Left lung (tissue), 10 donors: Measurements from ENCODE around the gene SIPA1L3. TPM values are rescaled to one million over a fixed set of nuclear protein-coding genes. Genes with fewer than 3 reads are reported as not detected.

ENCODE experiments used
- ATAC-seq: fragments of 200-7000 bp; cut with Tn5 transposase; one replicate; pipeline ENCODE4 v1.9.1; 2020; ENCODE audit warnings: moderate library complexity
- DNase-seq, 4 donors: peaks; one replicate each; pipeline ENCODE4 v3.0.0-alpha.2; 2013 to 2020
- H3K27ac ChIP-seq, 2 donors: fragments of 200-600 bp; sonication (generic) in 1 of 2; one replicate each; pipeline versions ENCODE4 v1.5.0 to v1.8.0; 2020 to 2021
- H3K27me3 ChIP-seq, 2 donors: fragments of 200-600 bp; sonication (generic) in 1 of 2; one replicate each; pipeline versions ENCODE4 v1.5.0 to v1.8.0; 2020 to 2021
- H3K36me3 ChIP-seq, 2 donors: fragments of 200-600 bp; sonication (generic) in 1 of 2; one replicate each; pipeline versions ENCODE4 v1.5.0 to v1.8.0; 2020 to 2021
- H3K4me1 ChIP-seq, 2 donors: fragments of 200-600 bp; one replicate each; pipeline ENCODE4 v1.8.0; 2021
- H3K4me3 ChIP-seq, 2 donors: fragments of 200-600 bp; sonication (generic) in 1 of 2; one replicate each; pipeline versions ENCODE4 v1.5.0 to v1.8.0; 2020 to 2021; ENCODE audit warnings: mild to moderate bottlenecking in 1 of 2
- H3K9me3 ChIP-seq, 2 donors: fragments of 200-600 bp; sonication (generic) in 1 of 2; one replicate each; pipeline versions ENCODE4 v1.5.0 to v1.8.0; 2020 to 2021
- intact Hi-C, 2 donors: fragments of 100-400 bp; cut with DNase I; formaldehyde crosslinking; loops; one replicate each; pipeline versions ENCODE4 v1.11.2 to v1.14.2; 2022
- polyA plus RNA-seq, 6 donors: library from polyadenylated mRNA; unstranded; fragments of 120-200 nt; gene quantifications; one replicate each; pipeline ENCODE4 v1.2.1, GENCODE V29; 2013; ENCODE audit not compliant: insufficient read length in 6 of 6
- total RNA-seq, 2 donors: library from RNA; stranded (reverse); fragmentation: NEBNext Ultra II Directional; extraction: Animal tissue kit (Norgen Biotek cat#: 25700); gene quantifications; one replicate each; pipeline ENCODE4 v1.2.1, GENCODE V29; 2021
- TF ChIP-seq, protein P1 (sequence below), 2 donors: fragments of 200-600 bp; sonication (generic) in 1 of 2; IDR thresholded peaks; one replicate each; pipeline versions ENCODE4 v1.5.0 to v1.8.0; 2021; ENCODE audit warnings: antibody characterized with exemption in 2 of 2
- donor health status: DM: no; HTN: yes; CAD: no.
- donor health status: DM: no; HTN: no; CAD: no.

The SIPA1L3 gene
- total and polyA plus RNA-seq, 8 donors: 22.7 to 59.0 (median 27.4) TPM

GRCh38 chr19:37926255-37926654 is 19.2 kb downstream of the SIPA1L3 start:
- DNase-seq (no peak), ATAC-seq (no peak)
- no peaks in the 10 kb centered on the region for H3K27me3 ChIP-seq
- H3K4me3 ChIP-seq: no peak overlapping the region
- TF ChIP-seq, protein P1, sequence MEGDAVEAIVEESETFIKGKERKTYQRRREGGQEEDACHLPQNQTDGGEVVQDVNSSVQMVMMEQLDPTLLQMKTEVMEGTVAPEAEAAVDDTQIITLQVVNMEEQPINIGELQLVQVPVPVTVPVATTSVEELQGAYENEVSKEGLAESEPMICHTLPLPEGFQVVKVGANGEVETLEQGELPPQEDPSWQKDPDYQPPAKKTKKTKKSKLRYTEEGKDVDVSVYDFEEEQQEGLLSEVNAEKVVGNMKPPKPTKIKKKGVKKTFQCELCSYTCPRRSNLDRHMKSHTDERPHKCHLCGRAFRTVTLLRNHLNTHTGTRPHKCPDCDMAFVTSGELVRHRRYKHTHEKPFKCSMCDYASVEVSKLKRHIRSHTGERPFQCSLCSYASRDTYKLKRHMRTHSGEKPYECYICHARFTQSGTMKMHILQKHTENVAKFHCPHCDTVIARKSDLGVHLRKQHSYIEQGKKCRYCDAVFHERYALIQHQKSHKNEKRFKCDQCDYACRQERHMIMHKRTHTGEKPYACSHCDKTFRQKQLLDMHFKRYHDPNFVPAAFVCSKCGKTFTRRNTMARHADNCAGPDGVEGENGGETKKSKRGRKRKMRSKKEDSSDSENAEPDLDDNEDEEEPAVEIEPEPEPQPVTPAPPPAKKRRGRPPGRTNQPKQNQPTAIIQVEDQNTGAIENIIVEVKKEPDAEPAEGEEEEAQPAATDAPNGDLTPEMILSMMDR (IDR thresholded peaks at IDR 0.05): no peak
- no peaks in the 10 kb centered on the region for H3K36me3 ChIP-seq
- intact Hi-C loops: no loop called here
- H3K4me1 ChIP-seq: peaks cover 0 to 13% of the 10 kb centered on the region in 2 donors
- H3K9me3 ChIP-seq: no peaks in the 10 kb centered on the region
- H3K27ac ChIP-seq: no peak overlapping the region

DNA sequence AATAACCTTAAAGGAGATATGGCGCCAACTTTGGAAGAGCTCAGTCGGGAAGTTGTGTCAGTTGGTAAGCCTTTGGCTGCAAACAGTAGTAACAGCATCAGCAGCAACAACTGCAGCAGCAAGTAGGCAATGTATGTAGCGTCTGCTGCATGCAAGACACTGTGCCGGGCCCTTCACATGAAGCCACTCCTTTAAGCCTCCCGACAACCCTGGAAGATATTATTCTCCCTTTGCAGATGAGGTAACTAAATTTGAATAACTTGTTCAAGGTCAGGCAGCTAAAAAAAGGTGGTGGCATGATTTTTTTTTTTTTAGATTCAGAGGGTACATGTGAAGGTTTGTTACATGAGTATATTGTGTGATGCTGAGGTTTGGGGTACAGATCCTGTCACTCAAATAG is 19.7 kb downstream of the SIPA1L3 start:
- H3K27me3 ChIP-seq: no peaks in the 10 kb centered on the region
- intact Hi-C loops: no loop called here
- no peaks in the 10 kb centered on the region for H3K9me3 ChIP-seq
- no peak overlapping the region for H3K4me3 ChIP-seq
- no peak overlapping the region for H3K27ac ChIP-seq
- no peak for DNase-seq
- H3K36me3 ChIP-seq: no peaks in the 10 kb centered on the region
- no peak for ATAC-seq
- peaks cover 4 to 17% of the 10 kb centered on the region in 2 donors for H3K4me1 ChIP-seq
- TF ChIP-seq, protein P1 (IDR thresholded peaks at IDR 0.05): no peak

DNA sequence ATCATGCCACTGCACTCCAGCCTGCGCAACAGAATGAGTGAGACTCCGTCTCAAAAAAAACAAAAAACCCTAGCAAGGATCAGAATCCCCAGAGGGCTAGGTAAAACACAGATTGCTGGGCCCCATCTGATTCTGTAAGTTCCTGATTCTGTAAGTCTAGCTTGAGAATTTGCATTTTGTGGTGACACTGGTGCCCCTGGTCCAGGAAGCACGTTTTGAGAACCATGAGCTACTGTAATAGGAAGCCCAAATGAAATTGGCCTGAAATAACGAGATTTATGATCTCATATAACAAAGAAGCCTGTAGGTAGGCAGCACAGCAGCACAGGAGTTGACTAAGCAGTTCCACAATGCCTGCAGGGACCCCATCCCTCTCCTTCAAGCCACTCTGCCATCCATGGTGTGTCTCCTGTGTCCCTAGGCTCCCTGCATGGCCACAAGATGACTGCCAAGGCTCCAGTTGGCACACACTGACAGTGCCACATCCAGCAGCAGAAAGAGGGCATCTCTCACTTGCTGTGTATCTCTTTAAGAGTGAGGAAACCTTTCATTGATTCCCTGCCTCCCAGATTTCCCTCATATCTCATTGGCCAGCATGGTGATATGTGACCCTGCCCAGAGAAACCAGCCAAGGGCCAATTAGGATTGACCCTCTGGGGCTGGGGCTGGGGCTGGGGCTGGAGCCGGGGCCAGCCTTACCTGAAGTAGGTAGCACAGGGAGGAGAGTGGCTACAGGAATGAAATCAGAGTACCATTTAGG is 21.7 kb downstream of the SIPA1L3 start:
- intact Hi-C loops: no loop called here
- no peaks in the 10 kb centered on the region for H3K36me3 ChIP-seq
- H3K27me3 ChIP-seq: no peaks in the 10 kb centered on the region
- H3K4me1 ChIP-seq: peaks cover 9 to 37% of the 10 kb centered on the region in 2 donors
- ATAC-seq (no peak), DNase-seq (no peak)
- no peak overlapping the region for H3K27ac ChIP-seq
- TF ChIP-seq, protein P1 (IDR thresholded peaks at IDR 0.05): no peak
- no peaks in the 10 kb centered on the region for H3K9me3 ChIP-seq
- H3K4me3 ChIP-seq: no peak overlapping the region

GRCh38 chr19:37929355-37929923 is 22.4 kb downstream of the SIPA1L3 start:
- intact Hi-C loops: no loop called here
- TF ChIP-seq, protein P1 (IDR thresholded peaks at IDR 0.05): no peak
- H3K36me3 ChIP-seq: no peaks in the 10 kb centered on the region
- no peak overlapping the region for H3K4me3 ChIP-seq
- ATAC-seq: no peak
- no peaks in the 10 kb centered on the region for H3K9me3 ChIP-seq
- H3K4me1 ChIP-seq: peaks cover 11 to 44% of the 10 kb centered on the region in 2 donors
- no peak for DNase-seq
- H3K27ac ChIP-seq: no peak overlapping the region
- H3K27me3 ChIP-seq: no peaks in the 10 kb centered on the region

DNA sequence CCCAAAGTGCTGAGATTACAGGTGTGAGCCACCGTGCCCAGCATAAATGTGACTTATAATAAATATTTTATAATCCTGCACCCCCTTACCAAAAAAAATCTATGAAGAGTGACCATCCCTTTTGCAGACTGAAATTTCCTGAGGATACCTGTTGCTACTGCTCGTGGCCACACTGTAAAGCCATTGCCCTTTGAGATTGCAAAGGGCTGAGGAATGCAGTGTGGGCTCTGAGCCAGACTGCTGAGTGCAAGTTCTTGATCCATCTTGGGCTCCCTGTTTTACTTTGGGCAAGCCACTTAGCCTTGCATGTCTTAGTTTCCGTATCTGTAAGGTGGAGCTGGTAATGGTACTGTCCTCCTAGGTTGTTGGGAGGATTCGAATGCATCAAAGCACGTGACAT is 23.4 kb downstream of the SIPA1L3 start:
- no peaks in the 10 kb centered on the region for H3K27me3 ChIP-seq
- peaks cover 0 to 9% of the 10 kb centered on the region in 2 donors for H3K9me3 ChIP-seq
- intact Hi-C loops: no loop called here
- no peak overlapping the region for H3K4me3 ChIP-seq
- peak; percentile 7 for ATAC-seq
- H3K36me3 ChIP-seq: no peaks in the 10 kb centered on the region
- H3K4me1 ChIP-seq: peaks cover 11 to 44% of the 10 kb centered on the region in 2 donors
- no peak overlapping the region for H3K27ac ChIP-seq
- TF ChIP-seq, protein P1 (IDR thresholded peaks at IDR 0.05): no peak
- DNase-seq: peak in 1 of 4 donors; percentile 42
